ENCODE results near the gene ABL1. TPM values are rescaled to one million over a fixed set of nuclear protein-coding genes. Genes with fewer than 3 reads are reported as not detected.

Gene ABL1
- total RNA-seq, 2 experiments from 2014 or later = 24.8 to 24.9 TPM

DNA sequence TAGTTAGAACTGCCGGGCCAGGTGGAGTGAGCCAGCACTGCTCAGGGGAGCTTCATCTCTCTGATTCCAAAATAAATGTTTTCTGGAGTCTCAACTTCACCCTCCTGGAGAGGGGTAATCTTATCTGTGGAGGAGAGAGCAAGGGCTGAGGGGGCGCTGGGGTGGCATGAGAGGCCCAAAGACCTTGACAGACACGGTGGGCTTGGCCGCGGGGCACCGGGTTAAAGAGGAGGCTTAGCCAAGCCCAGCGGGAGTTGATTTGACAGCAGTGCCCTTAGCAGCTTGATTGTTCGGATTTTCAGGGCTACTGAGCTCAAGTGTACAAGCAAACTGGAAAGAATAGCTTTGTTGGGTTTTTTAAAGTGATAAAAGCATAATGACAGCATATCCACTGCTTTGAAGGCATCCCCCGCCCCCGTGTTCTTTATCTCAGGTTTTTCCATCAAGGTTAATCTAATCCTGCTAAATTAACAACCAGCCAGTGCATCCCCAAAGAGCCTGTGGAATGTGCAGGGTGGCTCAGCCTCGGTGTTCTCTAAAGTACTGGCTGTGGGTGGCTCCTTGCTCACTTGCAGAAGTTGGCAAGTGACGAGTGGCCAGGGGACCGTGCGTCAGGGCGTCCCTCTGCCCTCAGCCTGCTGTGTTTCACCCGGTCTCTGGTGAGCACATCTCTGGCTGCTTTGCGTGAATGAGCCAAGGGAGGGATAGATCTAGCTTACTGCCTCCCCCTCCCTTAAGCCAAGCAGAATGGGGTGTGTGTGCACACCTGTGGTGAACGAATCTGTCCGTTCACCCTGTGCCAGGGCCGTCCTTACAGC lies 56.0 kb downstream of the ABL1 start:
- H3K4me1 Mint-ChIP-seq (ENCODE audit: low read depth) = no peaks in the 10 kb centered on the region
- ChIA-PET POLR2A (no interaction called here), CTCF (interaction anchor here (1.4 kb wide), 1 partner anchor 22 kb away, joined by 5 read pairs; no protein-coding TSS in a partner anchor)
- no peak overlapping the region for H3K27ac Mint-ChIP-seq
- intact Hi-C loops (cut with micrococcal nuclease) = no loop called here
- H3K27me3 Mint-ChIP-seq = no peaks in the 10 kb centered on the region
- DNase-seq = no peak
- no peak overlapping the region for H3K4me3 Mint-ChIP-seq
- H3K9me3 Mint-ChIP-seq = no peaks in the 10 kb centered on the region
- no peaks in the 10 kb centered on the region for H3K36me3 Mint-ChIP-seq

DNA sequence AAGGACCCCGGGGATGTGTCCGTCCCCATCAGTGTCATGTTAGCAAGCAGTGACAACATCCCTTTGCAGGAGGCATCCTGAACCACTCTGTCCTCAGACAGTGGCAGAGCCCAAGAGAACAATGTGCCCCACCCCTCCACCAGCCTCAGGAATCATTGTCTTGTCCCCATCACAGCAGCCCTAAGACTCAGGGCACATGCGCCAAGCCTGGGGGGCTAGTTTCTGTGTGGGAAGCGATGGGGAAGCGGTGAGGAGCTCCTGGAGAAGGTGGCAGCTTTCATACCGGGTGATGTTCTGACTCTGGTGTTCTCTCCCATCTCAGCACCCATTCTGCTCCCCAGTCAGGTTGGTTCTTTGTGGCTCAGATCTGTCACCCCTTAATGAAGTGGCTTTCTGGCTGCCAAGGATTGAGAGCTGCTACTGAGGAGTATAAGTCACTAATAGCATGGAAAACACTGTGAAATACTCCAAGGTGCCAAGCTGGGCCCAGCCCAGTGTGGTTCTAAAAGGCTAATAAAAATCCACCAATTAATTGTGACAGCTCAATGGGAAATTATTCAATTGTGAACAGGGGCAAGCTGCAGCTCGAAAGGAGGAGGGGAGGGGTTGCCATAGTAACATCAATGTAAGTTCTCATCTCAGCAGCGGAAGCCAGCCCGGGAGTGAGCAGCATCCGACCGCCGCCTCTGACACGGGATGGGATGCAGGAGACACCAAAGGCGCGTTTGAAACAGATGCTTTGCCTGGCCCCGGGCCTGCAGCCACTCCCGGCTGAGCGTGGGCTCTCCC lies 56.8 kb downstream of the ABL1 start:
- POLR2A ChIA-PET = no interaction called here
- H3K9me3 Mint-ChIP-seq = no peaks in the 10 kb centered on the region
- intact Hi-C loops (cut with micrococcal nuclease) = no loop called here
- no peaks in the 10 kb centered on the region for H3K27me3 Mint-ChIP-seq
- CTCF ChIA-PET = no interaction called here
- no peaks in the 10 kb centered on the region for H3K4me1 Mint-ChIP-seq (ENCODE audit: low read depth)
- H3K4me3 Mint-ChIP-seq = no peak overlapping the region
- DNase-seq = no peak
- no peaks in the 10 kb centered on the region for H3K36me3 Mint-ChIP-seq
- H3K27ac Mint-ChIP-seq = no peak overlapping the region

DNA sequence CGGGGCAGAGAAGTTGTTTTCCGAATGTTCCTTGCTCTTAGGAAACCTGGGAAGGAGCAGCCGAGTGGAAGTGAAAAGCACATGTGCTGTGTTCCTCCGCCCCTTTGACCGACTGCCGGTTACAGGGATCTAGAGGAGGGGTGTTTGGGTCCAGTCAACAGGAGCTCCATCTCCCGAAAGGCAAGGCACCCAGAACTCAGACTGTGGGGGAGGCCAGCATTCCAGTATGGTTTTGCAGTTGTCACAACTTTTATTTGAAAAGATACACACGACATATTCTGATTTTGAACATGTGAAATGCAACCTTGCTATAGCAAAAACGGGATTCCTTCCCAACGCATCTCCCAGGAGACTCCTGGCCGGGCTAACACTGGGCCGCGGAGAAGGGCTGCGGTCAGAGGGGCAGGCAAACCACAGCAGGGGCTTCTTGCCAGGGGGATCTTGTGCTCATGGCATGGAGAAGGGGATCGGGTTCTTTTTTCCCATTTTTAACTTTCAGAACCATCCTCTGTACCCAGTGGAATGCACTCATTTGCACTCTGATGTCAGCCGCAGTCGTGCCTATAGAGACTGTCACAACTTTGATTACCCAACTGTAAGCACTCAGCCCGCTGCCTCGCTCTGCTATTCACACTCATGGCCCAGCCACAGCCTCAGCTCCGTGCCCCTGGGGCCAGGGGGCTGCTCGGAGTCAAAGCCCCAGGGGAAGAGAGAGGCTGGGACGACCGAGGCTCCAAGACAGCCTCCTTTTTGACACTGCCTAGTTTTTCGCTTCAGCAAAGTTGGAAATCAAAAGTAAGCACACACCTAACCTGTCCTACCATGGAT lies 57.6 kb downstream of the ABL1 start:
- H3K9me3 Mint-ChIP-seq = no peaks in the 10 kb centered on the region
- no peak overlapping the region for H3K27ac Mint-ChIP-seq
- H3K4me1 Mint-ChIP-seq (ENCODE audit: low read depth) = no peaks in the 10 kb centered on the region
- no peak overlapping the region for H3K4me3 Mint-ChIP-seq
- no peak for DNase-seq
- no peaks in the 10 kb centered on the region for H3K27me3 Mint-ChIP-seq
- POLR2A ChIA-PET = no interaction called here
- intact Hi-C loops (cut with micrococcal nuclease) = no loop called here
- CTCF ChIA-PET = no interaction called here
- no peaks in the 10 kb centered on the region for H3K36me3 Mint-ChIP-seq

DNA sequence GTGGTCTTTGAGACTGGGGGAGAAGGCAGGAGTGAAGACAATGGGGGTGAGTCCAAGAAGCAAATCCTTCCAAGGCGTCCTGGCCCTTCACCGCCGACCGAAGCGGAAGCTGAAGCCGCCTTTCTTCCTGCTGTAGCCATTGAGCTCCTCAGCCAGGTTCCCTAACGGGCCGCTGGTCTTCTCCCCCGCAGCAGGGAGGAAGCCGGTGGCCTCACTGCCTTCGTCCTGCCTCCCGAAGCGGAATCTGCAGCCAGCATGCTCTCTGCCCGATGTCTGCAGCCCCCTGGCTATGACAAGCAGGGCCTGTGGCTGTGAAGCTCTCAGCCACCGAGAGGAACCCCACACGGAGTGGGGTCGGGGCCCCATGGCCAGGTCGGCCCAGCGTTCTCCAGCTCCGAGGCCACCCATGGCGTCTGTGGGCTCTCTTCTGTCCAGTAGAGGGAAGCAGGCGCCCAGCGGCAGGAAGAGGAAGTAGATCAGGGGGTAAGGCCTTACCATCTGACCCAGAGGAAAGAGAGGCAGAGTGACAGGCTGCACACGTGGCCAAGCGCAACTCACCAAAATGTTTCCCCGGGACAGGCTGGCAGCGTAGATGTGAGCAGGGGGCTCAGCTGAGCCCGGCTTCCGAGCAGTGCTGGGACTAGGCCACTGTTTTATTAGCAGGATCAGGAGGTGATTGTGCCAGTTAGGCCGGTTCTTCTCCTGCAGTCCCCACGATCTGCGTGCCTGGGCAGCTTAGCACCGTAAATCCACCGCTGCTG lies 58.5 kb downstream of the ABL1 start:
- ChIA-PET POLR2A (no interaction called here), CTCF (no interaction called here)
- no peak overlapping the region for H3K4me3 Mint-ChIP-seq

DNA sequence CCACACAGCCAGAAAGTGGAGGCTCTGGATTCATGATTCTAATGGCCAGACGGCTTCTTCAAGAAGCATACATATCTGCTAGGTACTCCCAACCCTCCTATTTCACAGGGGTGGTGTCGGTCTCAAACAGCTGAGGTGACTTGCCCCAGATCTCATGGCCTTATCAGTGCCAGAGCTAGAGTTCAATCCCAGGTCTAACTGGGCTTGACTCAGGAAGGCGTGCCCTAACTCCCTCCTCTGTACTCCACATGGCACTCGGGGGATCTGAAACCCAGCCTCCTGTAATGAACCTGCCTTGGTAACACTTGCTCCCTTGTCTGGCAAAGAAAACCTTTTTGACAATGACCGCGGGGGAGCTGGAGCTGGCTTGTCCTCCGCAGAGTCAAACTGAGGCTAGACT lies 59.5 kb downstream of the ABL1 start:
- Mint-ChIP-seq H3K27ac (no peak overlapping the region), H3K4me1 (ENCODE audit: low read depth) (no peaks in the 10 kb centered on the region), H3K36me3 (no peaks in the 10 kb centered on the region), H3K9me3 (no peaks in the 10 kb centered on the region), H3K4me3 (no peak overlapping the region), H3K27me3 (no peaks in the 10 kb centered on the region)
- no peak for DNase-seq
- POLR2A ChIA-PET = no interaction called here
- CTCF ChIA-PET = no interaction called here
- intact Hi-C loops (cut with micrococcal nuclease) = no loop called here

More for the DNA sequence above, 58.5 kb downstream of the ABL1 start:
- DNase-seq = no peak
- H3K27me3 Mint-ChIP-seq = no peaks in the 10 kb centered on the region
- no peaks in the 10 kb centered on the region for H3K36me3 Mint-ChIP-seq
- intact Hi-C loops (cut with micrococcal nuclease) = no loop called here
- H3K9me3 Mint-ChIP-seq = no peaks in the 10 kb centered on the region
- no peak overlapping the region for H3K27ac Mint-ChIP-seq
- H3K4me1 Mint-ChIP-seq (ENCODE audit: low read depth) = no peaks in the 10 kb centered on the region

DNA sequence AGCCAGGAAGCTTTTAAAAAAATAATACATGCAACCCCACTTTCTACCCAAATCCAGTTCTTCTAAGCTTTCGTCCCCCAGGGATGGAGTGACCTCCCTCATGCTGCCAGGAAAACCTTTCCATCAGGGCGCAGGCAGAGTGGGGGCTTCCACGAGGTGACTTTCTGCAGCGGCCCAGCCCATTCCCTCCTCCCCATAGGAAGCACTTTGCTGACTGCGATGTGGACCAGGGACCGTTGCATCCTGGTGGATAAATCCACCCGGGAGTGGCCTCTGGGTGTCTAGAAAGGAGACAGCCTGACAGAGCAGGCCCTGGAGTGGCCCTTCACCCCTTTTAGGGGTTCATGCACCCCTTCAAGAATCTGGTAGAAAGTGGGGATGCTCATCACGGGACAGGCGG lies 60.0 kb downstream of the ABL1 start:
- Mint-ChIP-seq H3K36me3 (no peaks in the 10 kb centered on the region), H3K4me3 (no peak overlapping the region), H3K9me3 (no peaks in the 10 kb centered on the region), H3K27ac (no peak overlapping the region), H3K27me3 (no peaks in the 10 kb centered on the region), H3K4me1 (ENCODE audit: low read depth) (no peaks in the 10 kb centered on the region)
- ChIA-PET CTCF (no interaction called here), POLR2A (no interaction called here)
- DNase-seq = no peak
- intact Hi-C loops (cut with micrococcal nuclease) = no loop called here

DNA sequence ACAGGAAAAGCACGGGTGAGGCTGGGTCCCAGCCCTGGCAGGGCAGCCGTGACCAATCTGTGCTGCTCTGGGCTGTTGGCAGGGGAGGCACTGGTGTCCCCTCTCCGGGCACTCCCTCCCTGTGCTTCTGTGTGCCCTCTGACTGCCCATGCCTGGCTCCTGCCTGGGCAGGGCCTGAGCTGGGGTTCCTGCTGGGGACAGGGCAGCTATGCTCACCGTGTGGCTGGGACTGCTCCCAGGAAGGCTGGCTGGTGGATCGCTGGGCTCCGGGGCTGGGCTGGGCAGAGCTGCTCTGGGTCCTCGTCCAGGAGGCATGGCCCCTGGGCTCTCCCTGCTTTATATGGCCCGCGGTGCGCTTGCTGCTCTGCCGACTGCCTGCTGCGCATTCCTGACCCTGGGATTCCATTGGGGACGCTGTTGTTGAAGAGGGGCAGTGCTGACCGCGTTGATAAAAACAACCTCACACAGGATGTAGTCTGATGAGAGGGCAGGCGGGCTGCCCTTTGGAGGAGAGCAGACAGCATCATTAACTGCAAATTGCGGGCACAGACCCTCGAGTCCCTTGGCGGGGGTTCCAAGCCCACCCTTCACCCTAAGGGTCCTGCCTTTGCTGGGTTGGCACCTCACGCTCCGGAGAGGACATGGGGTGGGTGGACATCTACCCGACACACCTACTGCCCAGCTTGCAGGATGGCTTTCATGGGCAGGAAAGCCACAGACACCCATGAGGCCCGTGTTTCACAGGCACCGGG lies 60.6 kb downstream of the ABL1 start:
- DNase-seq = no peak
- Mint-ChIP-seq H3K4me1 (ENCODE audit: low read depth) (no peaks in the 10 kb centered on the region), H3K27ac (no peak overlapping the region), H3K36me3 (no peaks in the 10 kb centered on the region), H3K4me3 (no peak overlapping the region), H3K27me3 (peaks cover 2% of the 10 kb centered on the region), H3K9me3 (no peaks in the 10 kb centered on the region)
- intact Hi-C loops (cut with micrococcal nuclease) = no loop called here
- ChIA-PET POLR2A (no interaction called here), CTCF (no interaction called here)

DNA sequence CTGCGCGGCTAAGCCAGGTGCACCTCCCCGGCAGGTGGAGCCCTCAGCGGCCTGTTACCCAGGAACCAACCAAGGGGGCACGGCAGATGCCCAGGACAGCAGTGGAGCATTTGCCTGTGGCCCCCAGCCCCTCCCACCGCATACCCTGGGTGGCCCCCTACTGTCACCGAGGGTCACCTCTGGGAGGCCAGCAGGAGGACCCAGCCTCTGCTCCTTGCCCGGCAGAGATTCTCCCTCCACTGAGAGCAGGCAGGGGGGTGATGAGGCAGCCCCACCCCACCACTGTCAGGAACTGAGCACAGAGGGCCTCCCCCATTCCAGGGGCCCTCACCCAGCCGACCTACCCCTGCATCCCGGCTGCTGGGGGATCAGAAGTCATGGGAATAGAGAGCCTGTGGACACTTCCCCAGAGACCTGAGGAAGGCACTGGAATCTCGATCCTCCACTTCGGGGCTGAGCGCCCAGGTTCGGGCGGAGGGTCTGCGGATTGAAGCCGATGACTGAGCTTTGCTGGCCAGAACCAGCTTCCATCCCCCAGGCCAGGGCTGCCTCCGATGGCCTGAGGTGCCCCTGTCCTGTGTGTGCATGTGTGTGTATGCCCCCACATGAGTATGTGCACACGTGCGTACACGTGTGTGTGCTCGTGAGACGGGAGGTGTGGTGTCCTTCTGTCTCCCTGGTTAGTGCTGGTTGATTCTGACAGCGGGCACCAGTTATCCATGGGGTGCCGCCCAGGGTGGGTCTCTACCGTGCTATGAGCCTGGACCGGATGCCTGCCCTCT lies 61.4 kb downstream of the ABL1 start, which contains the start of gene QRFP:
TSS of gene QRFP (minus strand) at position 580 of the 782 bp plus-strand sequence. CDS start 2,974 bp downstream, outside the sequence.
- H3K9me3 Mint-ChIP-seq = no peaks in the 10 kb centered on the region
- H3K27me3 Mint-ChIP-seq = peaks cover 2% of the 10 kb centered on the region
- H3K36me3 Mint-ChIP-seq = no peaks in the 10 kb centered on the region
- ChIA-PET CTCF (no interaction called here), POLR2A (no interaction called here)
- intact Hi-C loops (cut with micrococcal nuclease) = no loop called here
- H3K27ac Mint-ChIP-seq = no peak within 1 kb of the TSS
- H3K4me3 Mint-ChIP-seq = no peak within 1 kb of the TSS
- no peak for DNase-seq
- H3K4me1 Mint-ChIP-seq (ENCODE audit: low read depth) = no peaks in the 10 kb centered on the region

DNA sequence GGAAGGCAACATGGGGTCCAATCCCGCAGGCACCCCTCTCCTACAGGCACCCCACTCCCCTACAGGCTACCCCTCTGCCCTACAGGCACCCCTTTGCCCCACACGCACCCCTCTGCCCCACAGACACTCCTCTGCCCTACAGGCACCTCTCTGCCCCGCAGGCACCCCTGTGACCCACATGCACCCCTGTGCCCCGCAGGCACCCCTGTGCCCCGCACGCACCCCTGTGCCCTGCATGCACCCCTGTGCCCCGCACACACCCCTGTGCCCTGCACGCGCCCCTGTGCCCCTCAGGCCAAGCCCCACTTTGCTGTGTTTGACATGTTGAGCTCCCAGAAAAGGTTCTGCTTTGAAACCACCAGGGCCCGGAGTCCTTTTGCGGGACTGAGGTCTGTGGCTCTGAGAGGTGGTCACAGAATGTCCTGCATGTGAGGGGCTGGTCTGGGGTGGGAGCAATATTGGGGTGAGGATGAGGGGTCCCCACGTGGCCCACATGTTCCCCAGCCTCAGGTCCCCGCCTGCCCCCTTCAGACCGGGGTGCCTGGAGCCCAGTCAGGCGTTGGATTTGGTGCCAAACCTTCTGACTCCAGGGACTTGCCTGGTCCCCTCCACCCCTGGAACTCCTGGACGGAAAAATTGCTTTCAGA lies 62.2 kb downstream of the ABL1 start:
- H3K4me3 Mint-ChIP-seq = no peak overlapping the region
- no peak overlapping the region for H3K27ac Mint-ChIP-seq
- intact Hi-C loops (cut with micrococcal nuclease) = no loop called here
- ChIA-PET CTCF (no interaction called here), POLR2A (no interaction called here)
- DNase-seq = no peak
- H3K36me3 Mint-ChIP-seq = no peaks in the 10 kb centered on the region
- H3K9me3 Mint-ChIP-seq = no peaks in the 10 kb centered on the region
- no peaks in the 10 kb centered on the region for H3K4me1 Mint-ChIP-seq (ENCODE audit: low read depth)
- H3K27me3 Mint-ChIP-seq = peaks cover 2% of the 10 kb centered on the region

DNA sequence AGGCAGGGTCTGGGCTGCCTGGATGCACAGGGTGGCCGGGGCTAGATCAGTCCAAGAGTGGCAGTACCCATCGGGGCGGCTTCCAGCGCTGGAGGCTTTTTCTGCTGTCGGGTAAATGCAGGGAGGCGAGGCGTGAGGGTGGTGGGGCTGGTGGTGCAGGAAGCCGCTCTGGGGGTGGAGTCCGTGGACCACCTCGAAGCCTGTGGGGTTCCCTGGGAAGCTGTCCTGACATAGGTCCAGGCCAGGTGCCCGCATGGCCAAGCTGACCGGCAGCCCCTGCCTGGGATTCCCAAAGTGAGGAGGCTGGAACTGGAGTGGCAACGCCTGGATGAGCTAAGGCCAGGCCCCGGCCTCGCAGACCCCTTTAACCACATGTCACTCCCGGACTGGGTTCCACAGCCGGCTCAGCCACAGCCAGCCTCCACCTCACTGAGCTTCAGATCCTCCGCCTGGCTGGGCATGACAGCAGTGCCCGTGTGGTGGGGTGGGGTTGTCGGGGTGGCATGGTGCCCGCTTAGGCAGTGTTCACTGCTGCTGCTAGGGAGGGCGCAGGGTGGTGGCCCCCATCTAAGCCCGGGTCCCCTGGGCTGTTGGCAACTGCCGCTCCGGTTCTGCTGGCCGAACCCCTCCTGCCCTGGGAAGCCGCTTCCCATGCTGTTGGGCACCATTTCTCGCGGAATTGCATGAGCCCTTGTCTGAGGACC lies 62.9 kb downstream of the ABL1 start:
- Mint-ChIP-seq H3K4me3 (no peak overlapping the region), H3K27me3 (peaks cover 2% of the 10 kb centered on the region), H3K9me3 (no peaks in the 10 kb centered on the region), H3K4me1 (ENCODE audit: low read depth) (no peaks in the 10 kb centered on the region), H3K27ac (no peak overlapping the region), H3K36me3 (no peaks in the 10 kb centered on the region)
- CTCF ChIA-PET = no interaction called here
- intact Hi-C loops (cut with micrococcal nuclease) = no loop called here
- POLR2A ChIA-PET = no interaction called here
- DNase-seq = no peak
